Measurements from ENCODE around the gene RLBP1. TPM values are rescaled to one million over a fixed set of nuclear protein-coding genes. Genes with fewer than 3 reads are reported as not detected.

The RLBP1 gene
- total and polyA plus RNA-seq, 2 of the 13 experiments (the other 11 are each of a cell fraction or from before 2014, with no cell fraction given) = 0.07 TPM; not detected in 1

DNA sequence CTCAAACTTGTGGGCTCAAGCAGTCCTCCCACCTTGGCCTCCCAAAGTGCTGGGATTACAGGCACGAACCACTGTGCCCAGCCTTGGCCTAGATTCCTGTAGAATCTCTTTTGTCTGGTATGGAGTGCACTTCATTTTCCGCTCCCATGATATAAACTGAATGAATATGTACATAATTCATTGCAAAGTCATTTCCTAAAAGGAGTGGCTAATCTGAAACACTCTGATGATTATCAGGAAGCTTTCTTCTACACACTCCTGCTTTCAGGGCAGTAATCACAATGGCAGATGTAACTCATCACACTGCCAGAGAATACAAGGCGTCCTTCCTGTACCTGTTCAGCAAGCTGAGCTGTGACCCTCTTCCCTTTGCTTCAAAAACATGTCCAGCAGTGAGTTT is 28.6 kb downstream of the RLBP1 start (continued):
- TF ChIP-seq POLR2AphosphoS2 (IDR thresholded peaks at IDR 0.05; ENCODE audit: low read depth, low read length) (no peak), NFYB (CRISPR knock-in tag; IDR thresholded peaks at IDR 0.05) (no peak), PCBP1 (IDR thresholded peaks at IDR 0.05; ENCODE audit: borderline replicate concordance, low read depth, low read length) (no peak), PHF21A (CRISPR knock-in tag; IDR thresholded peaks at IDR 0.05) (no peak), ZNF207 (IDR thresholded peaks at IDR 0.05; ENCODE audit: borderline replicate concordance) (no peak), ATAD3A (CRISPR knock-in tag; IDR thresholded peaks at IDR 0.05) (no peak), ZFY (CRISPR knock-in tag; IDR thresholded peaks at IDR 0.05) (no peak), ZNF652 (CRISPR knock-in tag; IDR thresholded peaks at IDR 0.05; ENCODE audit: borderline replicate concordance, low read depth) (no peak), ZNF260 (CRISPR knock-in tag; IDR thresholded peaks at IDR 0.05; ENCODE audit: borderline replicate concordance, low read depth) (no peak)

DNA sequence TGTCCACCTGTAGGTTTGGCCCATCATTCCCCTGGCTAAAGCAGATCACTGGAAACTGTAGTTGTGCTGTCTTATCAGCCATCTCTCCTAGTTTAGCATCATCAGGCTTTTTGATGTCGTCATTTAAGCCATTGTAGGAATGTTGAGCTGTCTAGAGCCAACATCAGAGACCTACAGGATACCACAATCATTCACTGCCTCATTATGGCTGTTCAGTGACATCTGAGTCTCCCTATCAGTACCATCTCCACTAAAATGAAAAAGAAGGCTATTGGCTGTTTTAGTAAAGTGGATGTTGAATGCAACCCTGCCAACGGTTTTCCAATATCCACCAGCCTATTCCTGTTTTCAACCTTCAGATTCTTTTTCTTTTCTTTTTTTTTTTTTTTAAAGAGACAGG is 29.2 kb downstream of the RLBP1 start:
- no peak overlapping the region for H3K4me2 ChIP-seq (ENCODE audit: low read depth, low read length)
- in situ Hi-C loops (cut with HindIII; ENCODE audit: extremely low pct_ligation_motif_present, low pct_unique_long_range_greater_than_20kb) (no loop called here), intact Hi-C loops (cut with micrococcal nuclease; ENCODE audit: unreplicated experiment) (no loop called here)
- peaks cover 8 to 59% of the 10 kb centered on the region in 2 experiments for H3K36me3 ChIP-seq (replicated peaks in 1 of 2; ENCODE audit: control insufficient read depth in 1 of 2, insufficient read depth in 2 of 2, low read length in 2 of 2)
- no peaks in the 10 kb centered on the region for H3K79me2 ChIP-seq (ENCODE audit: insufficient read depth, low read length)
- no peaks in the 10 kb centered on the region for H3K9me3 ChIP-seq (ENCODE audit: low read length)
- FAIRE-seq (no peak), DNase-seq (ENCODE audit: low spot score) (no peak), ATAC-seq (no peak)
- no peak overlapping the region for H3K4me3 ChIP-seq (replicated peaks in 1 of 3; ENCODE audit: insufficient read depth in 1 of 3, low read depth in 2 of 3, low read length in 3 of 3)
- no peaks in the 10 kb centered on the region for H3K27me3 ChIP-seq (ENCODE audit: control insufficient read depth in 1 of 2, insufficient read depth in 2 of 2, low read length in 2 of 2)
- no peak overlapping the region for H3K27ac ChIP-seq (ENCODE audit: extremely low read length, insufficient read depth, low read length)
- no peaks in the 10 kb centered on the region for H4K20me1 ChIP-seq (ENCODE audit: insufficient read depth, low read length)
- H3K4me1 ChIP-seq (ENCODE audit: insufficient read depth, low read length) = peaks cover 14% of the 10 kb centered on the region
- H3K9ac ChIP-seq (ENCODE audit: insufficient read depth, low read depth, low read length) = no peak overlapping the region
- BruUV-seq (replicated peaks) = no TSS peak
- ChIA-PET POLR2A (no interaction called here), CTCF (ENCODE audit: low intra/inter-chr PET ratio, low total read pairs) (no interaction called here)
- 82% methylated on average over 2 of the region's 2 CpGs for WGBS (ENCODE audit: low lambda C conversion rate)
- no peak overlapping the region for H2AFZ ChIP-seq (ENCODE audit: low read length)
- TF ChIP-seq NFE2 (CRISPR knock-in tag; IDR thresholded peaks at IDR 0.05) = no peak
- TF ChIP-seq PPARG (CRISPR knock-in tag; conservative IDR thresholded peaks at IDR 0.05) = no peak
- no peak for TF ChIP-seq ZNF761 (CRISPR knock-in tag; conservative IDR thresholded peaks at IDR 0.05)
- TF ChIP-seq, protein P1, sequence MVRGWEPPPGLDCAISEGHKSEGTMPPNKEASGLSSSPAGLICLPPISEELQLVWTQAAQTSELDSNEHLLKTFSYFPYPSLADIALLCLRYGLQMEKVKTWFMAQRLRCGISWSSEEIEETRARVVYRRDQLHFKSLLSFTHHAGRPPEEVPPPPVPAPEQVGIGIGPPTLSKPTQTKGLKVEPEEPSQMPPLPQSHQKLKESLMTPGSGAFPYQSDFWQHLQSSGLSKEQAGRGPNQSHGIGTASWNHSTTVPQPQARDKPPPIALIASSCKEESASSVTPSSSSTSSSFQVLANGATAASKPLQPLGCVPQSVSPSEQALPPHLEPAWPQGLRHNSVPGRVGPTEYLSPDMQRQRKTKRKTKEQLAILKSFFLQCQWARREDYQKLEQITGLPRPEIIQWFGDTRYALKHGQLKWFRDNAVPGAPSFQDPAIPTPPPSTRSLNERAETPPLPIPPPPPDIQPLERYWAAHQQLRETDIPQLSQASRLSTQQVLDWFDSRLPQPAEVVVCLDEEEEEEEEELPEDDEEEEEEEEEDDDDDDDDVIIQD (CRISPR knock-in tag; IDR thresholded peaks at IDR 0.05; ENCODE audit: low read depth) = no peak
- TF ChIP-seq, protein P2, sequence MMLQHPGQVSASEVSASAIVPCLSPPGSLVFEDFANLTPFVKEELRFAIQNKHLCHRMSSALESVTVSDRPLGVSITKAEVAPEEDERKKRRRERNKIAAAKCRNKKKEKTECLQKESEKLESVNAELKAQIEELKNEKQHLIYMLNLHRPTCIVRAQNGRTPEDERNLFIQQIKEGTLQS (CRISPR knock-in tag; IDR thresholded peaks at IDR 0.05) = no peak
- TF ChIP-seq, protein P3, sequence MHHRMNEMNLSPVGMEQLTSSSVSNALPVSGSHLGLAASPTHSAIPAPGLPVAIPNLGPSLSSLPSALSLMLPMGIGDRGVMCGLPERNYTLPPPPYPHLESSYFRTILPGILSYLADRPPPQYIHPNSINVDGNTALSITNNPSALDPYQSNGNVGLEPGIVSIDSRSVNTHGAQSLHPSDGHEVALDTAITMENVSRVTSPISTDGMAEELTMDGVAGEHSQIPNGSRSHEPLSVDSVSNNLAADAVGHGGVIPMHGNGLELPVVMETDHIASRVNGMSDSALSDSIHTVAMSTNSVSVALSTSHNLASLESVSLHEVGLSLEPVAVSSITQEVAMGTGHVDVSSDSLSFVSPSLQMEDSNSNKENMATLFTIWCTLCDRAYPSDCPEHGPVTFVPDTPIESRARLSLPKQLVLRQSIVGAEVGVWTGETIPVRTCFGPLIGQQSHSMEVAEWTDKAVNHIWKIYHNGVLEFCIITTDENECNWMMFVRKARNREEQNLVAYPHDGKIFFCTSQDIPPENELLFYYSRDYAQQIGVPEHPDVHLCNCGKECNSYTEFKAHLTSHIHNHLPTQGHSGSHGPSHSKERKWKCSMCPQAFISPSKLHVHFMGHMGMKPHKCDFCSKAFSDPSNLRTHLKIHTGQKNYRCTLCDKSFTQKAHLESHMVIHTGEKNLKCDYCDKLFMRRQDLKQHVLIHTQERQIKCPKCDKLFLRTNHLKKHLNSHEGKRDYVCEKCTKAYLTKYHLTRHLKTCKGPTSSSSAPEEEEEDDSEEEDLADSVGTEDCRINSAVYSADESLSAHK (CRISPR knock-in tag; IDR thresholded peaks at IDR 0.05; ENCODE audit: borderline replicate concordance) = no peak
- no peak for TF ChIP-seq NR1H2 (CRISPR knock-in tag; IDR thresholded peaks at IDR 0.05; ENCODE audit: borderline replicate concordance, low read depth)
- TF ChIP-seq, protein P4, sequence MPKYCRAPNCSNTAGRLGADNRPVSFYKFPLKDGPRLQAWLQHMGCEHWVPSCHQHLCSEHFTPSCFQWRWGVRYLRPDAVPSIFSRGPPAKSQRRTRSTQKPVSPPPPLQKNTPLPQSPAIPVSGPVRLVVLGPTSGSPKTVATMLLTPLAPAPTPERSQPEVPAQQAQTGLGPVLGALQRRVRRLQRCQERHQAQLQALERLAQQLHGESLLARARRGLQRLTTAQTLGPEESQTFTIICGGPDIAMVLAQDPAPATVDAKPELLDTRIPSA (CRISPR knock-in tag; IDR thresholded peaks at IDR 0.05; ENCODE audit: borderline replicate concordance) = no peak
- no peak for TF ChIP-seq U2AF2 (IDR thresholded peaks at IDR 0.05; ENCODE audit: low read depth, low read length)
- TF ChIP-seq, protein P5, sequence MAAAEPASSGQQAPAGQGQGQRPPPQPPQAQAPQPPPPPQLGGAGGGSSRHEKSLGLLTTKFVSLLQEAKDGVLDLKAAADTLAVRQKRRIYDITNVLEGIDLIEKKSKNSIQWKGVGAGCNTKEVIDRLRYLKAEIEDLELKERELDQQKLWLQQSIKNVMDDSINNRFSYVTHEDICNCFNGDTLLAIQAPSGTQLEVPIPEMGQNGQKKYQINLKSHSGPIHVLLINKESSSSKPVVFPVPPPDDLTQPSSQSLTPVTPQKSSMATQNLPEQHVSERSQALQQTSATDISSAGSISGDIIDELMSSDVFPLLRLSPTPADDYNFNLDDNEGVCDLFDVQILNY (CRISPR knock-in tag; conservative IDR thresholded peaks at IDR 0.05) = no peak
- TF ChIP-seq SPEN (CRISPR knock-in tag; IDR thresholded peaks at IDR 0.05; ENCODE audit: low read depth) = no peak
- no peak for TF ChIP-seq ZNF343 (CRISPR knock-in tag; IDR thresholded peaks at IDR 0.05)

Measured in HepG2 (cell line).